Measurements from ENCODE around the gene FHL1.

The FHL1 gene

DNA sequence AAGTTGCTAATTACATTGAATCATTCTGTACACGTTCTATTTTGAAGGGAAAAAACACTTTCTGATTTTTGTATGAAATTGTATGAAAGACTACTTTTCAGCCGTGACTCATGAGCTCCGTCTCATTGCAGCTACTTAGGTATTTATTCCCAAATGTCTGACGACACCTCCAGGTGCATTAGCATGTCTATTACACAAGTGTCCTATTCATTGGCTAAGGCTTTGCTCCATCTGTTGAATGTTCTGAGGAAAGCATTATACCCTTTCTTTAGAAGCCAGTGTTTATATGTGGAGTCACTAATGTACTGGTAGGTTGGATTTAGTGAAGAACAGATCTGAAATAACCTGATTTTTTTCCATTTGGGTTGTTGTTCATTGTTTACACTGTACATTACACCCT is 52.0 kb downstream of the FHL1 start:
- TF ChIP-seq, protein P1, sequence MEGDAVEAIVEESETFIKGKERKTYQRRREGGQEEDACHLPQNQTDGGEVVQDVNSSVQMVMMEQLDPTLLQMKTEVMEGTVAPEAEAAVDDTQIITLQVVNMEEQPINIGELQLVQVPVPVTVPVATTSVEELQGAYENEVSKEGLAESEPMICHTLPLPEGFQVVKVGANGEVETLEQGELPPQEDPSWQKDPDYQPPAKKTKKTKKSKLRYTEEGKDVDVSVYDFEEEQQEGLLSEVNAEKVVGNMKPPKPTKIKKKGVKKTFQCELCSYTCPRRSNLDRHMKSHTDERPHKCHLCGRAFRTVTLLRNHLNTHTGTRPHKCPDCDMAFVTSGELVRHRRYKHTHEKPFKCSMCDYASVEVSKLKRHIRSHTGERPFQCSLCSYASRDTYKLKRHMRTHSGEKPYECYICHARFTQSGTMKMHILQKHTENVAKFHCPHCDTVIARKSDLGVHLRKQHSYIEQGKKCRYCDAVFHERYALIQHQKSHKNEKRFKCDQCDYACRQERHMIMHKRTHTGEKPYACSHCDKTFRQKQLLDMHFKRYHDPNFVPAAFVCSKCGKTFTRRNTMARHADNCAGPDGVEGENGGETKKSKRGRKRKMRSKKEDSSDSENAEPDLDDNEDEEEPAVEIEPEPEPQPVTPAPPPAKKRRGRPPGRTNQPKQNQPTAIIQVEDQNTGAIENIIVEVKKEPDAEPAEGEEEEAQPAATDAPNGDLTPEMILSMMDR (IDR thresholded peaks at IDR 0.05; ENCODE audit: insufficient read depth, low read length, poor library complexity, severe bottlenecking), result no peak

DNA sequence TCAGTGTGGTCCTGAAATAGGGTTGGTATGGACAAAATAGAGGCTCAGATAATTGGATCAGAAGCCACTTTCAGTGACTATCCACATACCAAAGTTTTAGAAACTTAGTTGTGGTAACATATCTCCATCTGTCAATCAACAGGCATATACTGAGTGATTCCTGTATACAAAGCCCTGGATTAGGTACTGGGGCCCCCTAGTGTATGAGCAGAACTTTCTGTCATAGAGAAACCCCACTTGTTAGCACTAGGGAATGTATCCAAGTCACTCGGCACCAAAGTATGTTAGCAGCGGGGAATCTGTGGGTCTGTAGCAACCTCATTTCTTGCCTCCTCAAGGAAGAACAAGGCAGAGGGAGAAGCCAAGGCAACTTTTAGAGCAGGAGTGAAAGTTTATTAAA is 53.1 kb downstream of the FHL1 start:
- Histone ChIP-seq H3K36me3 (ENCODE audit: control insufficient read depth, insufficient read depth, low read length) (no peaks in the 10 kb centered on the region), H3K27me3 (replicated peaks; ENCODE audit: control insufficient read depth, insufficient read depth, low read length) (no peaks in the 10 kb centered on the region), H3K4me3 (replicated peaks; ENCODE audit: low read depth, low read length) (no peak overlapping the region)
- DNase-seq (ENCODE audit: extremely low read depth, insufficient read length), result no peak
- TF ChIP-seq, protein P1 (IDR thresholded peaks at IDR 0.05; ENCODE audit: insufficient read depth, low read length, poor library complexity, severe bottlenecking), result peak; percentile 35

More for the DNA sequence above, 52.0 kb downstream of the FHL1 start:
- DNase-seq (ENCODE audit: extremely low read depth, insufficient read length), result no peak
- Histone ChIP-seq H3K36me3 (ENCODE audit: control insufficient read depth, insufficient read depth, low read length) (no peaks in the 10 kb centered on the region), H3K27me3 (replicated peaks; ENCODE audit: control insufficient read depth, insufficient read depth, low read length) (no peaks in the 10 kb centered on the region), H3K4me3 (replicated peaks; ENCODE audit: low read depth, low read length) (no peak overlapping the region)

GRCh38 chrX:136201601-136202000 is 54.3 kb downstream of the FHL1 start:
- H3K4me3 ChIP-seq (replicated peaks; ENCODE audit: low read depth, low read length), result no peak overlapping the region
- DNase-seq (ENCODE audit: extremely low read depth, insufficient read length), result no peak
- H3K27me3 ChIP-seq (replicated peaks; ENCODE audit: control insufficient read depth, insufficient read depth, low read length), result no peaks in the 10 kb centered on the region
- TF ChIP-seq, protein P1 (IDR thresholded peaks at IDR 0.05; ENCODE audit: insufficient read depth, low read length, poor library complexity, severe bottlenecking), result no peak
- no peaks in the 10 kb centered on the region for H3K36me3 ChIP-seq (ENCODE audit: control insufficient read depth, insufficient read depth, low read length)

- H3K36me3 ChIP-seq (ENCODE audit: control insufficient read depth, insufficient read depth, low read length), result no peaks in the 10 kb centered on the region
- no peaks in the 10 kb centered on the region for H3K27me3 ChIP-seq (replicated peaks; ENCODE audit: control insufficient read depth, insufficient read depth, low read length)
- TF ChIP-seq, protein P1 (IDR thresholded peaks at IDR 0.05; ENCODE audit: insufficient read depth, low read length, poor library complexity, severe bottlenecking), result no peak
- H3K4me3 ChIP-seq (replicated peaks; ENCODE audit: low read depth, low read length), result no peak overlapping the region
- DNase-seq (ENCODE audit: extremely low read depth, insufficient read length), result no peak
Measured at GRCh38 chrX:136202889-136203288, 55.6 kb downstream of the FHL1 start.

- no peak for DNase-seq (ENCODE audit: extremely low read depth, insufficient read length)
- no peak overlapping the region for H3K4me3 ChIP-seq (replicated peaks; ENCODE audit: low read depth, low read length)
- H3K36me3 ChIP-seq (ENCODE audit: control insufficient read depth, insufficient read depth, low read length), result no peaks in the 10 kb centered on the region
- TF ChIP-seq, protein P1 (IDR thresholded peaks at IDR 0.05; ENCODE audit: insufficient read depth, low read length, poor library complexity, severe bottlenecking), result no peak
- H3K27me3 ChIP-seq (replicated peaks; ENCODE audit: control insufficient read depth, insufficient read depth, low read length), result no peaks in the 10 kb centered on the region
Measured at GRCh38 chrX:136203438-136203837, 56.1 kb downstream of the FHL1 start.

GRCh38 chrX:136203951-136204350 is 56.6 kb downstream of the FHL1 start:
- DNase-seq (ENCODE audit: extremely low read depth, insufficient read length), result no peak
- Histone ChIP-seq H3K4me3 (replicated peaks; ENCODE audit: low read depth, low read length) (no peak overlapping the region), H3K36me3 (ENCODE audit: control insufficient read depth, insufficient read depth, low read length) (no peaks in the 10 kb centered on the region), H3K27me3 (replicated peaks; ENCODE audit: control insufficient read depth, insufficient read depth, low read length) (no peaks in the 10 kb centered on the region)
- TF ChIP-seq, protein P1 (IDR thresholded peaks at IDR 0.05; ENCODE audit: insufficient read depth, low read length, poor library complexity, severe bottlenecking), result no peak

All from GM06990 (cell line).